ENCODE measurements around the gene MRTFA.

DNA sequence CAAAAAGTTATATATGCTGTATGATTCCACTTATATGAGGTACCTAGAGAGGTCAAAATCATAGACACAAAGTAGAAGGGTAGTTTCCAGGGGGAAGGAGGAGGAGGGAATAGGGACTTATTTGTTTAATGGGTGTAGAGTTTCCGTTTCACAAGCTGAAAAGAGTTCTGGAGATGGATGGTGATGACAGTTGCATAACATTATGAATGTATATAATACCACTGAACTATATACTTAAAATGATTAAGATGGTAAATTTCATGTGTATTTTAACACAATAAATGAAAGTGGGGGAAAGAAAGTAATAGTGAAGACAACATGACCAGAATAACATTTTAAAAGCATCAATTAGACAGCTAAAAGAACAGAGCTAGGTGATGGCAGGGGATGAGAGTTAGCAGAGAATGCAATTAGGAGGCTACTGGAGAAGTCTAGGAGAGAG is 51.2 kb downstream of the MRTFA start:
- no peak for TF ChIP-seq POLR2A (IDR thresholded peaks at IDR 0.05)
- TF ChIP-seq, protein P1, sequence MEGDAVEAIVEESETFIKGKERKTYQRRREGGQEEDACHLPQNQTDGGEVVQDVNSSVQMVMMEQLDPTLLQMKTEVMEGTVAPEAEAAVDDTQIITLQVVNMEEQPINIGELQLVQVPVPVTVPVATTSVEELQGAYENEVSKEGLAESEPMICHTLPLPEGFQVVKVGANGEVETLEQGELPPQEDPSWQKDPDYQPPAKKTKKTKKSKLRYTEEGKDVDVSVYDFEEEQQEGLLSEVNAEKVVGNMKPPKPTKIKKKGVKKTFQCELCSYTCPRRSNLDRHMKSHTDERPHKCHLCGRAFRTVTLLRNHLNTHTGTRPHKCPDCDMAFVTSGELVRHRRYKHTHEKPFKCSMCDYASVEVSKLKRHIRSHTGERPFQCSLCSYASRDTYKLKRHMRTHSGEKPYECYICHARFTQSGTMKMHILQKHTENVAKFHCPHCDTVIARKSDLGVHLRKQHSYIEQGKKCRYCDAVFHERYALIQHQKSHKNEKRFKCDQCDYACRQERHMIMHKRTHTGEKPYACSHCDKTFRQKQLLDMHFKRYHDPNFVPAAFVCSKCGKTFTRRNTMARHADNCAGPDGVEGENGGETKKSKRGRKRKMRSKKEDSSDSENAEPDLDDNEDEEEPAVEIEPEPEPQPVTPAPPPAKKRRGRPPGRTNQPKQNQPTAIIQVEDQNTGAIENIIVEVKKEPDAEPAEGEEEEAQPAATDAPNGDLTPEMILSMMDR (IDR thresholded peaks at IDR 0.05), result no peak
